PFSK-1 (cell line): ENCODE measurements around the gene GNG13.

Experiments used
- FOXP2 ChIP-seq: optimal IDR thresholded peaks from 2 replicates; pipeline ENCODE3; 2011; ENCODE audit warnings: borderline replicate concordance, control low read depth, inconsistent platforms; ENCODE audit not compliant: insufficient read depth; ENCODE audit errors: extremely low read length, extremely low read depth
- POLR2AphosphoS5 ChIP-seq: IDR thresholded peaks from 2 replicates; pipeline ENCODE4 v1.6.1; 2012; ENCODE audit warnings: low read depth, mild to moderate bottlenecking, control low read depth, low read length, moderate library complexity
- SIN3A ChIP-seq: IDR thresholded peaks from 2 replicates; pipeline ENCODE4 v1.6.1; 2012; ENCODE audit warnings: mild to moderate bottlenecking, low read length, moderate library complexity, borderline replicate concordance; ENCODE audit not compliant: insufficient read depth
- TAF1 ChIP-seq: IDR thresholded peaks from 2 replicates; pipeline ENCODE4 v1.6.1; 2012; ENCODE audit warnings: low read length, control low read depth, borderline replicate concordance; ENCODE audit not compliant: insufficient read depth
- TF ChIP-seq, protein P1 (sequence below), 2 experiments: IDR thresholded peaks; 2 replicates each; pipeline versions ENCODE4 v1.6.1 to v1.8.0; 2011 to 2012; ENCODE audit warnings: low read depth in 2 of 2, low read length in 2 of 2, control low read depth in 1 of 2, inconsistent platforms in 1 of 2, mild to moderate bottlenecking in 1 of 2, moderate library complexity in 1 of 2; ENCODE audit not compliant: insufficient read depth in 1 of 2

GNG13 gene

DNA sequence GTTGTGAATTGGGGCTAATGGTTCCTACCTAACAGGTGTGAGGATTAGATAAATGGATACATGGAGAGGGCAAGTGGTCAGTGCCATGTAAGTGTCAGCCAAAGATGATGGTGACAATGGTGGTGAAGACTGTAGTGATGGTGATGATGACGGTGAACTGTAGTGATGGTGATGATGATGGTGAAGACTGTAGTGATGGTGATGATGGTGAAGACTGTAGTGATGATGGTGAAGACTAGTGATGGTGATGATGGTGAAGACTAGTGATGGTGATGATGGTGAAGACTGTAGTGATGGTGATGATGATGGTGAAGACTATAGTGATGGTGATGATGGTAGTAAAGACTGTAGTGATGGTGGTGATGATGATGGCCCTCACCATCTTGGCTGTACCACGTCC is 18.1 kb upstream of the GNG13 start:
- TF ChIP-seq FOXP2 (no peak), TAF1 (no peak), POLR2AphosphoS5 (no peak), SIN3A (no peak)
- TF ChIP-seq, protein P1, sequence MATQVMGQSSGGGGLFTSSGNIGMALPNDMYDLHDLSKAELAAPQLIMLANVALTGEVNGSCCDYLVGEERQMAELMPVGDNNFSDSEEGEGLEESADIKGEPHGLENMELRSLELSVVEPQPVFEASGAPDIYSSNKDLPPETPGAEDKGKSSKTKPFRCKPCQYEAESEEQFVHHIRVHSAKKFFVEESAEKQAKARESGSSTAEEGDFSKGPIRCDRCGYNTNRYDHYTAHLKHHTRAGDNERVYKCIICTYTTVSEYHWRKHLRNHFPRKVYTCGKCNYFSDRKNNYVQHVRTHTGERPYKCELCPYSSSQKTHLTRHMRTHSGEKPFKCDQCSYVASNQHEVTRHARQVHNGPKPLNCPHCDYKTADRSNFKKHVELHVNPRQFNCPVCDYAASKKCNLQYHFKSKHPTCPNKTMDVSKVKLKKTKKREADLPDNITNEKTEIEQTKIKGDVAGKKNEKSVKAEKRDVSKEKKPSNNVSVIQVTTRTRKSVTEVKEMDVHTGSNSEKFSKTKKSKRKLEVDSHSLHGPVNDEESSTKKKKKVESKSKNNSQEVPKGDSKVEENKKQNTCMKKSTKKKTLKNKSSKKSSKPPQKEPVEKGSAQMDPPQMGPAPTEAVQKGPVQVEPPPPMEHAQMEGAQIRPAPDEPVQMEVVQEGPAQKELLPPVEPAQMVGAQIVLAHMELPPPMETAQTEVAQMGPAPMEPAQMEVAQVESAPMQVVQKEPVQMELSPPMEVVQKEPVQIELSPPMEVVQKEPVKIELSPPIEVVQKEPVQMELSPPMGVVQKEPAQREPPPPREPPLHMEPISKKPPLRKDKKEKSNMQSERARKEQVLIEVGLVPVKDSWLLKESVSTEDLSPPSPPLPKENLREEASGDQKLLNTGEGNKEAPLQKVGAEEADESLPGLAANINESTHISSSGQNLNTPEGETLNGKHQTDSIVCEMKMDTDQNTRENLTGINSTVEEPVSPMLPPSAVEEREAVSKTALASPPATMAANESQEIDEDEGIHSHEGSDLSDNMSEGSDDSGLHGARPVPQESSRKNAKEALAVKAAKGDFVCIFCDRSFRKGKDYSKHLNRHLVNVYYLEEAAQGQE (IDR thresholded peaks at IDR 0.05; ENCODE audit: insufficient read depth in 1 of 2, low read depth in 2 of 2, low read length in 2 of 2), result no peak

DNA sequence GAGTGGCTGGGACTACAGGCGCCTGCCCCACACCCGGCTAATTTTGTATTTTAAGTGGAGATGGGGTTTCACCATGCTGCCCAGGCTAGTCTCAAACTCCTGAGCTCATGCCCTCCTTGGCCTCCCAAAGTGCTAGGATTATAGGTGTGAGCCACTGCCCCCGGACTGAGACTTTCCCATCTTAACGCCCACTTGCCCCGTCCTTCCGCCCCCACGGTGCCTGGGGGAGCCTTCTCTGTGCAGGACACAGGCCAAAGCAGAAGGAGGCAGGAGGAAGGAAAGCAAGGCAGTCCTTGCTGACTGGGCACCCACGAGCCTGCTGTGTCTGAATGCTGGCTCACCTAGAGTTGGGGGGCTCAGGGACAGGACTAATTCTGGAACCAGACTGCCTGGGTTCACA is 17.6 kb upstream of the GNG13 start:
- TF ChIP-seq, protein P1 (IDR thresholded peaks at IDR 0.05; ENCODE audit: insufficient read depth in 1 of 2, low read depth in 2 of 2, low read length in 2 of 2), result no peak
- TF ChIP-seq POLR2AphosphoS5, result no peak

DNA sequence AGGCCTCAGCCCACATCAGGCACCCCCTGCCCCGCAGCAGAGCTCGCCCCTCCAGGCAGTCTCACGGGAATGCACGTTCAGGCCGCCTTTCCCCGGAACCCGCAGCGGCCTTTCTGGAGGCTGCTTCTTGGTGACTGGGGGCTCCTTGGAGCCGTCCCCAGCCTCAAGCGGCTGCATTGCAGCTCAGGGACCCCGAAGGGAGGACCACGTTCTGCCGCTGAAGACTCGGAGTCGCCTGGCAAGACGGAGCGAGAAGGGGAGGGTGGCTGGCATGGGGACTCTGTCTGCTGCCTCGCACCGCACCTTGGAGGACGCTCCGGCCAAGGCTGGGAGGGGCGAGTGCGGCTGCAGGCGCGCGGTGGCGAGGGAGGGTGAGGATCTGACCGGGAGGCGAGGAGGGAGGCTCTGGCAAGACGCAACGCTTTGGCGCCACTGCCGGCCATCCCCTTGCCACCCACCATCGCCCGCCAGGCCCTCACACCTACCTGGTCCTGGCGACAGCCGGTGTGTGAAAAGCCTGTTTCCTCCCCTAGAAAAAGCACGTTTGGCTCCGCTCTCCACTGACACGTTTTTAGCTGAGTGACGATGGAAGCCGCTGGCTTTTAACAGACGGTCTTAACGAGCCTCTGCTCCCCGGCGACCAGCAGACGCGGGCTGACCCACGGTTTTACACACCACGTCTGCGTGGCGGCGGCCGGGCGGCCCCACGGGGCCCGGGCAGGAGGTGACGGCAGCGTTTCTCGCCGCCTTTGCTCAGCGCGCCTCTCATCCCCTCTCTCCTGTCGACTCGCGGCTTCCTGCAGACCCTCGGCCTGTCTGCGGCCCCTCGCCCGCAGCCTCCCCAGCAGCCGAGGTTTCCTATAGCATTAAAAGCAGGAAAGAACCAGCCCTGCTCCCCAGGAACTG is 16.7 kb upstream of the GNG13 start:
- TF ChIP-seq SIN3A (no peak), FOXP2 (no peak), TAF1 (no peak), POLR2AphosphoS5 (no peak)

DNA sequence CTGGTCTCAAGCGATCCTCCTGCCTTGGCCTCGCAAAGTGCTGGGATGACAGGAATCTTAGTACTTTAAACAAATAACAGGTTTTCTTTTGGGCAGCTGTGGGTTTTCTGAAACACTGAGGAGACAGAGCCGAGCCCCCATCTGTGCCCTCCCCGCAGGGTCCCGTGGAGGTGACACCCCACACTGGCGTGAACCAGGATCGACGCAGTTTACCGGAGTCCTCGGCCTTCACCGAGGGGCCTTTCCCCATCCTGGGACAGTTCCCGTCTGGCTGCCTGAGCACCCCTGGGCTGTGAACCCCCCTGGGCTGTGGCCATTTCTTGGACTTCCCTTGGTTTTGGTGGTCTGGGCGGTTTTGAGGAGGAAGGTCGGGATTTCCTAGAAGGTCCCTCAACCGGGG is 15.3 kb upstream of the GNG13 start:
- no peak for TF ChIP-seq TAF1
- TF ChIP-seq POLR2AphosphoS5, result no peak
- no peak for TF ChIP-seq FOXP2
- TF ChIP-seq, protein P1 (IDR thresholded peaks at IDR 0.05; ENCODE audit: insufficient read depth in 1 of 2, low read depth in 2 of 2, low read length in 2 of 2), result no peak
- TF ChIP-seq SIN3A, result no peak

DNA sequence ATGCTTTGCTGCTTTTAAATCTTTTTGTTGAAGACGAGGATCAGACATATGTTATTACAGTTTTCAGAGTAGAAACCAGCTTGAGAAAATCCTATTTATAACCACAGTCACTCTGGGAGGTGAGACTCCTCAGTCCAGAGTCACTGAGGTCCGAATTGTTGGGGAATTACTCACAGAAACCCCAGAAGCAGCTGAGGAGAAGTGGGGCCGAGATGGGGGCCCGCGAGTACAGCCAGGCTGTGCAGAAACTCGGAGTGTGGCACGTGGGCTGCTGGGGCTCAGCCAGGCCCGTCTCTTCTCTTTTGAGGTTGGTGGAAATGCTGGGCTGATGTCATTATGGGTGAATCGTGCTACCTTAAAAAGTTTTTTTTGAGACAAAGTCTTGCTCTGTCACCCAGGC is 14.4 kb upstream of the GNG13 start:
- TF ChIP-seq, protein P1 (IDR thresholded peaks at IDR 0.05; ENCODE audit: insufficient read depth in 1 of 2, low read depth in 2 of 2, low read length in 2 of 2), result no peak
- no peak for TF ChIP-seq SIN3A
- TF ChIP-seq POLR2AphosphoS5, result no peak
- TF ChIP-seq FOXP2, result no peak
- TF ChIP-seq TAF1, result no peak
